HL-60 (cell line): Measurements from ENCODE around the gene MCF2L2.

ENCODE experiments used
- DNase-seq, 2 experiments: peaks; one replicate each; pipeline ENCODE4 v3.0.0-alpha.2; 2010 to 2020; ENCODE audit warnings: low read depth in 1 of 2, low spot score in 1 of 2
- H3K27ac ChIP-seq: fragments of 250-450 bp; sonication (Bioruptor Pico); replicated peaks from 2 replicates; pipeline ENCODE4 v1.5.1; 2020; ENCODE audit warnings: mild to moderate bottlenecking, moderate library complexity
- H3K27me3 ChIP-seq: fragments of 250-450 bp; sonication (Bioruptor Pico); 2 replicates; pipeline ENCODE4 v1.5.1; 2021; ENCODE audit warnings: mild to moderate bottlenecking, moderate library complexity; ENCODE audit not compliant: insufficient read depth, poor library complexity, severe bottlenecking
- H3K4me3 ChIP-seq: replicated peaks from 2 replicates; pipeline ENCODE4 v1.5.1; 2011; ENCODE audit warnings: mild to moderate bottlenecking, control low read depth, low read length; ENCODE audit not compliant: insufficient read depth
- CTCF ChIP-seq: IDR thresholded peaks from one replicate; pipeline ENCODE4 v1.5.1; 2011; ENCODE audit warnings: low read length, control low read depth, inconsistent platforms; ENCODE audit not compliant: insufficient read depth
- GABPA ChIP-seq: IDR thresholded peaks from 2 replicates; pipeline ENCODE4 v1.6.1; 2012; ENCODE audit warnings: low read depth
- POLR2AphosphoS5 ChIP-seq: IDR thresholded peaks from 2 replicates; pipeline ENCODE4 v1.6.1; 2012; ENCODE audit warnings: low read depth
- SPI1 ChIP-seq: IDR thresholded peaks from 2 replicates; pipeline ENCODE4 v1.6.1; 2012; ENCODE audit warnings: low read depth, mild to moderate bottlenecking, borderline replicate concordance
- TF ChIP-seq, protein P1 (sequence below): IDR thresholded peaks from 2 replicates; pipeline ENCODE4 v1.6.1; 2012; ENCODE audit warnings: low read depth; ENCODE audit not compliant: insufficient replicate concordance

The MCF2L2 gene

GRCh38 chr3:183434503-183434902 lies 6.1 kb upstream of the MCF2L2 start:
- DNase-seq: no peak
- Histone ChIP-seq H3K27me3 (peaks cover under 1% of the 10 kb centered on the region), H3K4me3 (no peak overlapping the region), H3K27ac (no peak overlapping the region)
- TF ChIP-seq CTCF (no peak), POLR2AphosphoS5 (no peak), SPI1 (no peak), GABPA (no peak)
- TF ChIP-seq, protein P1, sequence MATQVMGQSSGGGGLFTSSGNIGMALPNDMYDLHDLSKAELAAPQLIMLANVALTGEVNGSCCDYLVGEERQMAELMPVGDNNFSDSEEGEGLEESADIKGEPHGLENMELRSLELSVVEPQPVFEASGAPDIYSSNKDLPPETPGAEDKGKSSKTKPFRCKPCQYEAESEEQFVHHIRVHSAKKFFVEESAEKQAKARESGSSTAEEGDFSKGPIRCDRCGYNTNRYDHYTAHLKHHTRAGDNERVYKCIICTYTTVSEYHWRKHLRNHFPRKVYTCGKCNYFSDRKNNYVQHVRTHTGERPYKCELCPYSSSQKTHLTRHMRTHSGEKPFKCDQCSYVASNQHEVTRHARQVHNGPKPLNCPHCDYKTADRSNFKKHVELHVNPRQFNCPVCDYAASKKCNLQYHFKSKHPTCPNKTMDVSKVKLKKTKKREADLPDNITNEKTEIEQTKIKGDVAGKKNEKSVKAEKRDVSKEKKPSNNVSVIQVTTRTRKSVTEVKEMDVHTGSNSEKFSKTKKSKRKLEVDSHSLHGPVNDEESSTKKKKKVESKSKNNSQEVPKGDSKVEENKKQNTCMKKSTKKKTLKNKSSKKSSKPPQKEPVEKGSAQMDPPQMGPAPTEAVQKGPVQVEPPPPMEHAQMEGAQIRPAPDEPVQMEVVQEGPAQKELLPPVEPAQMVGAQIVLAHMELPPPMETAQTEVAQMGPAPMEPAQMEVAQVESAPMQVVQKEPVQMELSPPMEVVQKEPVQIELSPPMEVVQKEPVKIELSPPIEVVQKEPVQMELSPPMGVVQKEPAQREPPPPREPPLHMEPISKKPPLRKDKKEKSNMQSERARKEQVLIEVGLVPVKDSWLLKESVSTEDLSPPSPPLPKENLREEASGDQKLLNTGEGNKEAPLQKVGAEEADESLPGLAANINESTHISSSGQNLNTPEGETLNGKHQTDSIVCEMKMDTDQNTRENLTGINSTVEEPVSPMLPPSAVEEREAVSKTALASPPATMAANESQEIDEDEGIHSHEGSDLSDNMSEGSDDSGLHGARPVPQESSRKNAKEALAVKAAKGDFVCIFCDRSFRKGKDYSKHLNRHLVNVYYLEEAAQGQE: no peak

- no peak overlapping the region for H3K4me3 ChIP-seq
- TF ChIP-seq SPI1: peak; percentile 37; the same call in 1 of the 2 replicates
- no peak for TF ChIP-seq CTCF
- TF ChIP-seq, protein P1: no peak
- TF ChIP-seq POLR2AphosphoS5: no peak
- TF ChIP-seq GABPA: no peak
- H3K27me3 ChIP-seq: peaks cover 21% of the 10 kb centered on the region
- no peak overlapping the region for H3K27ac ChIP-seq
- no peak for DNase-seq
These were observed 2.0 kb upstream of the MCF2L2 start for GRCh38 chr3:183430325-183430957.

- peak overlapping the region; percentile 86 for H3K4me3 ChIP-seq
- TF ChIP-seq, protein P1: no peak
- TF ChIP-seq SPI1 (no peak), CTCF (no peak), POLR2AphosphoS5 (no peak), GABPA (0 out of 2 replicates have a peak, but pooled peaks have one; percentile 14)
- H3K27me3 ChIP-seq: peaks cover 21% of the 10 kb centered on the region
- peak; percentile 15 to 17 for DNase-seq
- no peak overlapping the region for H3K27ac ChIP-seq
These were observed 458 bp downstream of the MCF2L2 start for GRCh38 chr3:183427876-183428446.
